SK-MEL-5 (cell line): Measurements from ENCODE around the gene IGF2BP3. TPM values are rescaled to one million over a fixed set of nuclear protein-coding genes. Genes with fewer than 3 reads are reported as not detected.

Experiments
- DNase-seq: peaks from one replicate; pipeline ENCODE4 v3.0.0-alpha.2; 2016; ENCODE audit warnings: low read depth, low spot score
- in situ Hi-C: cut with HindIII; loops from 2 replicates; pipeline ENCODE4 v1.10.0; 2016; ENCODE audit warnings: low sequenced_read_pairs, high pct_unique_total_duplicates, low pct_unique_long_range_greater_than_20kb
- small RNA-seq, 2 experiments: library from RNA; depleted of rRNA; stranded (forward); fragments of <200 nt; gene quantifications; one replicate each; pipeline ENCODE3, GENCODE V24; 2014
- total RNA-seq: library from RNA; depleted of rRNA; stranded (reverse); fragments of >200 nt; shearing (Covaris generic); gene quantifications from 2 replicates; pipeline ENCODE4 v1.2.3, GENCODE V29; 2014; rRNA removed

The IGF2BP3 gene
- total RNA-seq, 1 experiment from 2014 or later, result 69.0 TPM

DNA sequence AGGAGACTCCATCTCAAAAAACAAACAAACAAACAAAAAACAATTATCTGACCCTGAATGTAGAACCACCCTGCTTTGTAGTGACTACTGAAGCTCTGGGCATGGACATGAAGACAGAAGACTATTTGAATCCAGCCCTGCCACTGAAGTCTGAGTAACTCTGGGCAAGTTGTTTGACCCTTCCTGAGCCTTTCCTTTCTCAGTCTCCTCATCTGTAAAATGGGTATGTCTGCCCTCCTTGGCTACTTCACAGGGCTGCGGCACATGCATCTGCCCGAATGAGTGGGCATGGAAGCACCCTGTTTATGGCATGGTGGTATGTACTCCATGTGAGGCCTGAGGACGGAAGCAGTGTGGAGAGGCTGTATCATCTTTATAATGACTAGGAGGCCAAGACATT lies 193.3 kb downstream of the IGF2BP3 start:
- in situ Hi-C loops, result no loop called here
- no peak for DNase-seq

DNA sequence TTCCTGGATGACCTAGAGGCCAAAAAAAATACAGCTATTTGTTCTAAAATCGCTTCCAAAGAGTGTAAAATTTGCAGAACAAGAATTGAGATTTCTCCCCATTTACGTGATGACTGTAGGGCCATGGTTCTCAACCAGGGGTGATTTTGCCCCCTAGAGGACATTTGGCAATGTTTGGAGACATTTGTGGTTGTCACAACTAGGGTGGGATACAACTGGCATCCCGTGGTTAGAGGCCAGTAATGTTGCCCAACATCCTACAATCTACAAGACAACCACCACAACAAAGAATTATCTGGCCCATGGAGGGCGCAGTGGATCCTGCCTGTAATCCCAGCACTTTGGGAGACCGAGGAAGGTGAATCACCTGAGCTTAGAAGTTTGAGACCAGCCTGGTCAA lies 193.9 kb downstream of the IGF2BP3 start:
- in situ Hi-C loops, result no loop called here

DNA sequence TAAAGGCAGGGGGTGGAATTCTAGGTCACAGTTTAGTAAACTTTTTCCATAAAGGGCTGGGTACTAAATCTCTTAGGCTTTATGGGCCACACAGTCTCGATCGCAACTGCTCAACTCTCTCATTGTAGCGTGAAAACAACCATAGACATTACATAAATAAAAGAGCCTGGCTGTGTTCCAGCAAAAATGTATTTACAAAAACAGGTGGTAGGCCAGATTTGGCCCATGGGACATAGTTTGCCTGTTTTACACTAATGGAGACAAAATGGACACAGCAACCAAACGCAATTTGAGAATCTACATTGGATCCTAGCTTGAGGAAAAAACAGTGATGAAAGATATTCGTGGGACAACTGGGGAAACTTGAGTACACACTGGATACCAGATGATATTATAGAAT lies 194.4 kb downstream of the IGF2BP3 start:
- in situ Hi-C loops, result no loop called here
- no peak for DNase-seq

More for the DNA sequence above, 193.9 kb downstream of the IGF2BP3 start:
- peak; percentile 51 for DNase-seq

DNA sequence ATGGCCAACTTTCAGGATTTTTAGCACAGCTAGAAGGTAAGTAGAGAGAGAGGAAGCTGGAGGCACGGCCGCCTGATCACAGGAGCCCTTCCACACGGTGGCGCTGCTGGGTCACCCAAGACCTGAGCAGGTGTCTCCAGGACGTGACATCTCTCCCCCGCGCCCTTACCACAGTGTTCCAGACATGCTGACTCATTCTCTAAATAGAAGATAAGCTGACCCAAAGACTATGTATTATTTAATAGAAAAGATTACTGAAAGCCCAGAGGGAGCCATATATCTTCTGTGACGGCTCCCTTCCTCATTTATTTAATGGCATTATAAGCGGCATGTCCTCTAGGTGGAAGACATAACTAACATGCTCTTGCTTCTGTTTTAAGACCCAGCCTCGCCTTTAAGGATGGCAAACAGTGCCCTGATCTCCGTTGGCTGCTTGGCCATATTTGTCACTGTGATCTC lies 197.1 kb downstream of the IGF2BP3 start:
- in situ Hi-C loops, result no loop called here
- peak; percentile 89 for DNase-seq

DNA sequence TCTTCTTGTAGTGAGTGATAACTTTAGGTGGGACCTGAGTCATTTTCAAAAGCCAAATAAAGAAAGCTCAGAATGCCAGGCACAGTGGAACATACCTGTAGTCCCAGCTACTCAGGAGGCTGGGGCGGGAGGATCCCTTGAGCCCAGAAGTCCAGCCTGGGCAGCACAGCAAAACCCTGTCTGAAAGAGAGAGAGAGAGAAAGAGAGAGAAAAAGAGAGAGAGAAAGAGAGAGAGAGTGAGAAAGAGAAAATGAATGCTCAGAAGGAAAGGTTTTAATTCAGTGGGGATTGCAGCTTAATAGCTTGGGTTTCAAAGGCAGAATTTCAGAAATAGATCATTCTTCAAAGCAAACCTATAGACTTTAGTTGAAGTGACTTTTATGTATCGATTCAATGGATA lies 198.0 kb downstream of the IGF2BP3 start:
- no peak for DNase-seq
- in situ Hi-C loops, result no loop called here

DNA sequence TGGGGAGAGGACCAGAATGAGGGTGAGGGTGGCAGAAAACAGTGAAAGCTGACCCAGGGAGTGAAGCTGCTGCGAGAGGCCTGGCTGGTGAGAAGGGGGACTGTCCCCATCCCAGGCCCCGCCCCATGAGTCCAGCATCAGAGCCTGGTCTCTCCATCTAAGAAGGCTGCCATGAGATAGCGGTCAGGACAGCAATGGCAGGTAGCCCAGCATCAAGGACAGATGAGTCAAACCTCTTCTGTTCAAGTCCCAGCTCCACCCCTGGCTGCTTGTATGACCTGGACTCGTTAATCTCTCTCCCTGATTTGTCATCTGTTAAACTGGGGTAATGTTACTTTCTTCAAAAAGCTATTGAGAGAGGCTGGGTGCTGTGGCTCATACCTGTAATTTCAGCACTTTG lies 201.5 kb downstream of the IGF2BP3 start:
- in situ Hi-C loops, result loop anchor here (10.0 kb wide), 1 partner anchor 74 kb away; no protein-coding TSS in a partner anchor
- no peak for DNase-seq

DNA sequence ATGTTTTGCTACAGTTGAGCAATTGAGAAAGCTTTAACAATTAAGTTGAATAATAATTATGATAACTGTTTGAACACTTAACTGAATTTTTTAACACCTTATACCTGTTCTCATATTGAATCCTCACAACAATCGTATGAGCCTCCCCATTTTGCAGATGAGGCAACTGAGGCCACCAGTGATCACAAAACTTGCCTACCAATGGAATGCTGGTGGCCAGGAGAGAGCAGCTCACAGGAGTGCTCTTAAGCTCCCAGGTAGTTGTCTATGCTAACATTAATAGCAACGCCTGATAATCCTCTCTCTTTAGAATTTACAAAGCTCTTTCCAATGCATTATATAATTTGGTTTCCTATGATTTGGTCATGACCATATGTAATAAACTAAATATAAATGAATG lies 202.1 kb downstream of the IGF2BP3 start:
- in situ Hi-C loops, result loop anchor here (10.0 kb wide), 1 partner anchor 73 kb away; no protein-coding TSS in a partner anchor
- no peak for DNase-seq

DNA sequence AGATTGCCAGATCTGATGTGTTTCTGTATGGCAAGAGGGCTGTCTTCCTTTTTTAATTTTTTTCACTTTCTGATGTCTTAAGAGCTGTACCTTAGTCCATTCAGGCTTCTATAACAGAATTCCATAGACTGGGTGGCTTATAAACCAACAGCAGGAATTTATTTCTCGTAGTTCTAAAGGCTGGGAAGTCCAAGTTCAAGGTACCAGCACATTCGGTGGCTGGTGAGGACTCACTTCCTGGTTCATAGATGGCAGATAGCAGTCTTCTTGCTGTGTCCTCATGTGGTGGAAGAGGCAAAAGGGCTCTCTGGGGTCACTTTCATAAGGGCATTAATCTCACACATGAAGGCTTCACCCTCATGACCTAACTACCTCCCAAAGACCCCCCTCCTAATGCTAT lies 202.9 kb downstream of the IGF2BP3 start:
- no peak for DNase-seq
- in situ Hi-C loops, result loop anchor here (10.0 kb wide), 1 partner anchor 73 kb away; no protein-coding TSS in a partner anchor

DNA sequence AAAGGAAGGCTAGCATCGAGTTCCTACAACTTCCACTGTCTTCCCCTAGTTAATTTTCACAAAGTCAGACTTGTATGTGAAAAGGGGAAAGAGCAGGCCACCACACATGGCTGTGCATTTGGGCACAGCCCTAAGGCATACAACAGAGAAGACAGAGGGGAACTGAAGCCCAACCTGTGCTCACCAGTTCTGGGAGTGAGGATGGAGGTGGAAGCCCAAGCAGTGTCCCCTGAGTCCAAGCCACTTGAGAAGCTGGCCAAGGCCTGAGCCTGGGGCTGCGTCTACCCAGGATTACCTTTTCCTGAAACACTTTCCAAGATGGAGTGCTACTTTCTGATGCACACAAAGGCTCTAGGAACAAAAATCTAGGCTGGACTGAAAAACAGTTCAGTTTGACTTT lies 203.4 kb downstream of the IGF2BP3 start:
- in situ Hi-C loops, result loop anchor here (10.0 kb wide), 1 partner anchor 72 kb away; no protein-coding TSS in a partner anchor
- no peak for DNase-seq

DNA sequence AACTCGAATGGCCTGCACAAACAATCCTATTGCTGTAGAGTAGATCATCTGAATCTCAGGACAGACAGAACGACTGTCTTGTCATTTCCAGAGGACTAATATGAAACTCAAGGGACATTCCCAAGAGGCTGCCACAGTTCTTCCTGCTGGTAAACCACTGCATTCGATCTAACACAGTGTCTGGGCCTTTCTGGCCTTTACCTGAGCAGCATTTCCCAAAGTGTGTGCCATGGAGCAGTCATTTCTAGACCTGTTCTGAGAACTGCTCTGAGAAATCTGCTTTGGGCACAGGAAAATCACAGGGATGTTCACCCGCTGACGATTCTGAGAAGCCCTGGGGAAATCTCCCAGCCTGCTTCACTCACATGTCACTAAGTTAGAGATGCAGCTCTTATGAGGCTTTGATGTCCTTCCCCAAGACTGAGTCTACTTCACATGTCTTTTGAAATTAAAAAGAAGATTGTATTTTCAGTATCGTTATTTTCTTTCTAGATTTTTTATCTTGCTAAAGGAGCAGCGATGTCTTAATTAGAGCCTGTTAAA lies 205.3 kb downstream of the IGF2BP3 start:
- in situ Hi-C loops, result loop anchor here (10.0 kb wide), 1 partner anchor 70 kb away; no protein-coding TSS in a partner anchor

DNA sequence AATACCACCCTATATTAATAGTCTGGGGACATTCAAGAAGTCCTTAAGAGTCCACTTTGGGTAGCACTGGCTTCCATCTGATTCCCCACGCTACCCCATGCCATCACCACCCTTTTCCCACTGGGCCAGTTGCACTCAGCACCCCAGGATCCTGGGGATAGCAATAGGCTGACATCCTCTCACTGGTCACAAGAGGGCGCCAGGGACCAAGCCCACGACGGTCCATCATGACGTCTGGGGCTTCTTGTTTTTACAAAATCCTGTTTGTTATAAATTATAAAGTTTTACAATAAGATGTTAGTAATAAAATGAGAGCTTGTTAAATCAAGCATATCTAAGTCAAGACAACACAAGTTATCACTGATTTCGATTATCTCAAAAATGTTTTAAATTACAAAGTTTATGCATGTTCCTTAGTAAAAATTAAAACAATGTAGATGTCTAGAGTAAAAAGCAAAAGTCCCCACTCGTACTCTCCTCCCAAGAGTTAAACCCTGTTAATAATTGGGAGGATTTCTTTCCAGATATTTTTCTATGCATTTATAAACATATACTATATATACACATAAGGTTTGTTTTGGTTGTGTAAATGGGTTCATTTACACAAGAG lies 208.3 kb downstream of the IGF2BP3 start:
- in situ Hi-C loops, result loop anchor here (10.0 kb wide), 1 partner anchor 67 kb away; no protein-coding TSS in a partner anchor
- peak; percentile 84 for DNase-seq

More for the DNA sequence above, 205.3 kb downstream of the IGF2BP3 start:
- no peak for DNase-seq

DNA sequence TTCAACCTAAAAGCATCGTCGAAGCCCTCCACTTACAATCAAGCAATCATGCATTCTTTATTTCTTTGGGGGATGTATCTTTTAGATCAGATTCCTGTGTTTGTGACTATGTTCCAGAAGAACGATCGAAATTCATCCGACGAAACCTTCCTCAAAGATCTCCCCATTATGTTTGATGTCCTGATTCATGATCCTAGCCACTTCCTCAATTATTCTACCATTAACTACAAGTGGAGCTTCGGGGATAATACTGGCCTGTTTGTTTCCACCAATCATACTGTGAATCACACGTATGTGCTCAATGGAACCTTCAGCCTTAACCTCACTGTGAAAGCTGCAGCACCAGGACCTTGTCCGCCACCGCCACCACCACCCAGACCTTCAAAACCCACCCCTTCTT lies 209.9 kb downstream of the IGF2BP3 start:
- no peak for DNase-seq
- in situ Hi-C loops, result loop anchor here (10.0 kb wide), 1 partner anchor 66 kb away; no protein-coding TSS in a partner anchor

Small RNA genes within 50 kb of the gene (small RNA-seq; reads per million reads assigned to genes)
- gene AC079780.1 (0 to 0.29 reads per million in 2 experiments), gene RF00019 (0 reads per million in 2 experiments), gene RNU7-143P (0 reads per million in 2 experiments), gene SNORD65C (0 to 0.08 reads per million in 2 experiments)

Other genes with a start within 250 kb of the IGF2BP3 start
- gene GPNMB, start 223.7 kb downstream of the IGF2BP3 start, total RNA-seq, result 1,248 and 1,278 TPM in 2 replicates
- gene MALSU1, start 171.2 kb downstream of the IGF2BP3 start, total RNA-seq, result 173 and 188 TPM in 2 replicates
- gene TRA2A, start 61.5 kb upstream of the IGF2BP3 start, total RNA-seq, result 0.37 TPM in 1 of 2 replicates, not detected in the other
- gene CCDC126, start 126.9 kb upstream of the IGF2BP3 start, total RNA-seq, result 11.9 and 15.8 TPM in 2 replicates
- gene FAM221A, start 209.7 kb upstream of the IGF2BP3 start, total RNA-seq, result 0.50 and 0.51 TPM in 2 replicates
- gene STK31, start 239.7 kb upstream of the IGF2BP3 start, total RNA-seq, result 0.88 TPM in 1 of 2 replicates, not detected in the other